DMS53 treated with DMSO at 0.1 percent for 48 hours (cell line): ENCODE results near the gene B3GNT9.
"Not testable (repeated sequence)": the region's sequence is repeated elsewhere in the genome, so short reads cannot be mapped to it uniquely, and the experiment has no call there.

ENCODE experiments used
- DNase-seq: peaks from one replicate; lab custom pipeline; 2025; ENCODE audit not compliant: unreplicated experiment; lab: John Stamatoyannopoulos, UW

The B3GNT9 gene

GRCh38 chr16:67151431-67152097, 766 bp upstream of the B3GNT9 start:
- DNase-seq, result no peak

- no peak for DNase-seq
These were observed 558 bp downstream of the B3GNT9 start for GRCh38 chr16:67150047-67150832.

DNA sequence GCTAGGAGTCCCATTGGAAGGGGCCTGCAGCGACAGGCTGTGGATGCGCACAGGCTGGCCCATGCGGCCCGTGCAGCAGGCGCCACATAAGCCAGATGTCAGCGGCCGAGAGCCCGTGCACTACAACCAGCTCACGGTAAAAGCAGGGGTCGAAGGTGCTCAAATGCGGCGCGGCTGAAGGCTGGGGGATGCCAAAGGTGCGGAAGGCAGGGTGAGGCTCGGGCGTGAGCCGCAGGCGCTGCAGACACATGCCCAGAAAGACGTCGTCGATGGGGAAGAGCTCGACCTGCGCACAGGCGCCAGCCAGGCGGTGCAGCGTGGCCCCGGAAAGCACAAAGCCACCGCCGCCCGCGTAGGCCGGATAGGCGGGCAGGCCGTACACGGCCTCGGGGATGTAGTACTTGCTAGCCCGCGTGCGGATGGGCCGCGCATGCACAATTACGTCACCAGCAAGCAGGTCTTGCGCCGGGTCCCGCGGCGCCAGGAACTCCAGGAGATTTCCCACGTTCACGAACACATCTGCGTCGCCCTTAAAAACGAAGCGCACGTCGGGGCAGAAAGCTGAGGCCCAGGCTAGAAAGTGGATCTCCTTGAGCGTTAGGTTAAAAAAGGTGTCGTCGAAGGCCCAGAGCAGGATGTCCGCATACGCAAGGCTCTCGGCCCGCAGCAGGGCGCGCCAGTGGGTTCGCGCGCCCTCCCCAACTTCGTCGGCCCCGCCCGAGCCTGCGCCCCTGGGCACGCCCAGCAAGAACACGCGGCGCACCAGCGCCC, 1.3 kb downstream of the B3GNT9 start:
- DNase-seq, result no peak

GRCh38 chr16:67148656-67149275, 2.0 kb downstream of the B3GNT9 start:
- DNase-seq, result no peak

- DNase-seq, result no peak
These were observed 2.6 kb downstream of the B3GNT9 start for GRCh38 chr16:67148221-67148620.

DNA sequence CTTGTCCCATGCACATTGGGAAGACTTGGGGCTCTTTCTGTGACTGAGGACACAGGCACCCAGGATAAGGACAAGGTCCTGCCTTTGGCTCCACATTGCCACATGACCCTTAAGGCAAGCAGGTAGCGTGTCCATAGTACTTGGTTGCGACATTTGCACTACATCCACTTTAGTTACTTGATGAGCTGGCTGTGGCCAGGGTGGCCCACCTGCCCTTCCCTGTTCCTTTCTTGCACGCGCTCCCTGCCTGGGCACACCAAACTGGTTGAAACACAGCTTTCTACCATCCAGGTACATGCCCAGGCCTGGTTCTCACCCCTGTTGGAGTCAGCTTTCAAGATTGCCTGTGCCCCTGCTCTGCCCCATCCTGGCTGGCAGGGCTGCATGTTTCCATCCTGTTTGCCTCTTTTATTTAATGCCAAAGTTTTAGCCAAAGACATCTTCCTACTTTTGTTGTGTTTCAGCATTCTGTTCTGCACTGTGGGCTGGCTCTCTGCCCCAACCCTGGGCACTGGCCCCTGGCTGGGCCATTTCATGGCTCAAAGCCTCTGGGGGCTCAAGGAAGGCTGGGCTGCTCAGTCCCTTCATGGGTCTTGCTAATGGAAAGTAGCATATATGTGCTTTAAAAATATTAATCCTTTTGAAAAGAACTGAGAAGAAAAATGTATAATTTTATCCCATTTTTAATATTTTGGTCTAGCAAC, 3.2 kb downstream of the B3GNT9 start:
- DNase-seq, result no peak

GRCh38 chr16:67146523-67147357, 4.1 kb downstream of the B3GNT9 start:
- no peak for DNase-seq

GRCh38 chr16:67145746-67146145, 5.1 kb downstream of the B3GNT9 start:
- no peak for DNase-seq

DNA sequence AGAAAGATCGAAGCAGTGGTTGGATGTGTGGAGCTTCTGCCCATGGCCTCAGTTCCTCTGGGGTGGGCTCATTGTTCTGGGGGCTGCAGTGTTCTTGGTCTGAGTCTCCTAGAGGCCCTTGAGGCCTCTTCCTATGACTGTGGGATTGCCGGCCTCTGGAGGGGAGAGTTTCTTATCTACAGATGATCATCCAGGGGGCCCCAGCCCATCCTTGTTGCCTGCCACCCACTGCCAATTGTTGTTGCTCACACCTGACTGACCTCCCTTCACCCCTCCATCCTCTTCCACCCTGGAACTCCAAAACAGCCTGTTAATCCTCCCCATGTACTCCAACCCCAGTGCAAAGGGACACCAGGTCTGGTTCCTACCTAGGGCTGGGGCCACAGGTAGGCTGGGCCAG, 5.9 kb downstream of the B3GNT9 start:
- no peak for DNase-seq

DNA sequence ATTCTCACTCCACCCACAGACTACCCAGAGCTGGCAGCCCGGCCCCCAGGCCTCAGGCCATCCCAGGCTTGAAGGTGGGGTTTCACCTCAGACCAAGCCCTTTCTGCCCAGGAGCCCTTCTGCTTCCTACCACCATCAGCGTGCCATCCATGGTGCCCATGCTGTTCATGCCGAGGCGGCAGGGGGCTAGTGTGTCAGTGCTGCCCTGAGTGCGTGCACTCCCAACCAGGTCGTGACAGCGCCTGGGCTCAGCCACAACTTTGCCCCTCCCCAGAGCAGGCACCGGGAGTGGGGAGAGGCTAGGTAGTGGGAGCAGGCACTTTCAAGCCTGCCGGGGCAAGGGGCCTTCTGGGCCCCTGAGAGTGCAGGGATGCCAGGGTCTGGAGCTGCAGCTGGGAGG, 8.5 kb downstream of the B3GNT9 start:
- DNase-seq, result no peak

- no peak for DNase-seq
These were observed 9.4 kb downstream of the B3GNT9 start for GRCh38 chr16:67141391-67141790.

- DNase-seq, result no peak
These were observed 13.2 kb downstream of the B3GNT9 start for GRCh38 chr16:67137605-67138004.

DNA sequence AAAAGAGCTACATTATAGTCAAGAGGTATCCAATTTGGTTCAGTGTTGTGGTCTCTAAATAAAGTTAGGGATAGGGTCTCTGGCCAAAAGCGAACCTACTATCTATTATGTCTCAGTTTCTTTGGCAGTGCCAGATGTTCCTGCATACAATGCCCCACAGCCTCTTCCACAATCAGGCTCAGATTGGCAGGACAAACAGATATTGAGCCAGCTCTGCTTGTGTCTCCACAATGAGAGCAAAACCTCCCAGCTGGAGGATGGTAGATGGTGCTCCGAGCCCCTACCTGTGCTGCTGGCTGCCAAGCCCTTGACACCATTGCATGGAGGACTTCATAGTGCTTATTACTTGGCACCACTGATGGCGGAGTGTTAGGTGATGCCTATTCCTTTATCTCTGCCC, 21.4 kb downstream of the B3GNT9 start:
- no peak for DNase-seq

DNA sequence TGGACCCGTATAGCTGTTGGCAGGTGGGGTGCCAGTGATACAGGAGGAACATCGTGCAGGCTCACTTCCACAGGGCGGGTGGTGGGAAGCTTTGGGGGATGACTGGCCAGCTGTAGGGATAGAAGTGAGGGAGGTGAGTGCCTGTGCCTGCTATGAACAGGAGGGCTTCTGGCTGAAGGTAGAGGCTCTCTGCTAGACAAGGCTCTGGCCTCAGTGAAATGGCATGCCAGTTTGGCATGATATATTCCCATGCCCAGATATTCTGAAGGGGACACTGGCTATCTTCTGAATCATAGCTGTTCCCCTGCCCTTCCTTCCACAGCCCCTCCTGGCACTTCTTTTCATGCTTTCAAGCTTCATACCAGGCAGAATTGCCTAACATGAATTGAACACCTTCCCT, 21.9 kb downstream of the B3GNT9 start:
- no peak for DNase-seq

DNA sequence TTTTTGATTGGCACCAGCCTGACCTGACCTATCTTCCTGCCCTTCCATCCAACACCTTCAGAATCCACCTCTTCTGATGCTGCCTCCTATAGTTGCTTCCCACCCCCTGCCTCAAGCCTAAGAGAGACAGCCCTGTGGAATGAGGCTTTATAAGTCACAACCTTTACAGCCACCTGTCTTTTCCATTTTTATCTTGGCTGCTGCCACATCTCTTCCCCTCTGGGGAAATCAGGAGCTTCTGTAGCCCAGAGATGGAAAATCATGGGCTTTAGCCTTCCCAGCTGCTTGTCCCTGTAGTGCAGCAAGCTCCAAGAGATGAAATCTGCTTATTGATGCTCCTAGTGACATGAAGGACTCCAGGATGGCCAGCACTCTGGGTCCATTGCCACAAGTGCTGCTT, 22.4 kb downstream of the B3GNT9 start:
- DNase-seq, result no peak

DNA sequence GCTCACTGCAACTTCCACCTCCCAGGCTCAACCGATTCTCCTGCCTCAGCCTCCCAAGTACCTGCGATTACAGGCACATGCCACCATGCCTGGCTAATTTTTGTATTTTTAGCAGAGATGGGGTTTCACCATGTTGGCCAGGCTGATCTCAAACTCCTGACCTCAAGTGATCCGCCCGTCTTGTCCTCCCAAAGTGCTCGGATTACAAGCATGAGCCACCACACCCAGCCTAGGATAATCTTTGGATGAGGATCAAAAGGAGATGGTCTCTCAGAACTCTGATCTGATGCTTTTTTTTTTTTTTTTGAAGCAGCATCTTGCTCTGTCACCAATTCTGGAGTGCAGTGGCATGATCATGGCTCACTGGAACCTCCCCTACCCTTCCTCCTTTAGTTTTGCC, 28.0 kb downstream of the B3GNT9 start:
- DNase-seq, result not testable (repeated sequence)

DNA sequence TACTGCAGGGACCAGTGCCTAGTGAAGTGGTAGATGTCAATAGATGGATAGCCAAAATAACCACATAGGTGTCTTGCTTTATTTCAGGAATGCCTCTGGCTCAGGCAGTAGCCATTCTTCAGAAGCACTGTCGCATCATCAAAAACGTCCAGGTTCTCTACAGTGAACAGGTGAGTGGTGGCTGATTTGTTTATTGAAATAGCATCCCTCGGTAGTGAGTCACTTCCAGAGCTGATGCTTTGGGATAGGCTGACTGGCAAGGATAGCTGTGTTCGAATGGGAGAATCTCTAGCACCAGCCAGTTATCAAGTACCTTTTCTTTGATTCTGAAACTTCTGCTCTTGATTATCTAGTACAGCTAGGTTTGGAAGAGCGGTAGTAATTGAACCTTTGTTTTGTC, 30.8 kb downstream of the B3GNT9 start:
- no peak for DNase-seq

GRCh38 chr16:67117716-67118115, 33.1 kb downstream of the B3GNT9 start:
- DNase-seq, result no peak

- DNase-seq, result no peak
These were observed 34.1 kb downstream of the B3GNT9 start for GRCh38 chr16:67116388-67117311.
